SK-N-SH (cell line): ENCODE results near the gene TIMM22. TPM values are rescaled to one million over a fixed set of nuclear protein-coding genes. Genes with fewer than 3 reads are reported as not detected.

Experiments
- CTCF ChIA-PET: fragments of 300-600, 350-600 bp; formaldehyde crosslinking; extraction: SDS; loops from one replicate; lab custom pipeline; 2021; lab: Yijun Ruan, JAX
- POLR2A ChIA-PET: fragments of 350-600 bp; sonication (Branson Sonifier 250); formaldehyde crosslinking; extraction: SDS; loops from one replicate; lab custom pipeline; 2020; ENCODE audit warnings: antibody characterized with exemption, inconsistent platforms; lab: Yijun Ruan, JAX
- DNase-seq: peaks from one replicate; pipeline ENCODE4 v3.0.0; 2012
- H2AFZ ChIP-seq: fragments of 200-600 bp; sonication (generic); 2 replicates; pipeline ENCODE4 v1.8.1; 2016; ENCODE audit warnings: antibody characterized with exemption, mild to moderate bottlenecking, low read depth
- H3F3A ChIP-seq: fragments of 200-600 bp; sonication (generic); replicated peaks from 2 replicates; pipeline ENCODE3; 2016; ENCODE audit warnings: antibody characterized with exemption, mild to moderate bottlenecking; ENCODE audit not compliant: insufficient read depth
- H3K27ac ChIP-seq, 2 experiments: fragments of 200-500 bp in 1 of 2; fragments of 200-600 bp in 1 of 2; sonication (Bioruptor generic) in 1 of 2; sonication (generic), shearing (Covaris generic) in 1 of 2; 2 replicates each; pipeline versions ENCODE4 v1.5.1 to v1.6.1; 2014 to 2016; ENCODE audit warnings: low read depth in 2 of 2, inconsistent platforms in 1 of 2, low read length in 1 of 2, mild to moderate bottlenecking in 1 of 2, mixed read lengths in 1 of 2
- H3K27me3 ChIP-seq: fragments of 200-600 bp; sonication (generic), shearing (Covaris generic); 2 replicates; pipeline ENCODE4 v1.6.1; 2016; ENCODE audit warnings: mixed run types; ENCODE audit not compliant: insufficient read depth
- H3K36me3 ChIP-seq, 2 experiments: fragments of 200-500 bp in 1 of 2; fragments of 200-600 bp in 1 of 2; sonication (Bioruptor generic) in 1 of 2; sonication (generic) in 1 of 2; replicated peaks in 1 of 2; 2 replicates each; pipeline versions ENCODE3 to v1.5.1; 2014 to 2016; ENCODE audit warnings: low read length in 1 of 2, mild to moderate bottlenecking in 1 of 2; ENCODE audit not compliant: insufficient read depth in 2 of 2, control insufficient read depth in 1 of 2
- H3K4me1 ChIP-seq, 2 experiments: fragments of 200-500 bp in 1 of 2; fragments of 200-600 bp in 1 of 2; sonication (Bioruptor generic) in 1 of 2; sonication (generic), shearing (Covaris generic) in 1 of 2; 2 replicates each; pipeline versions ENCODE4 v1.5.1 to v1.6.1; 2014 to 2016; ENCODE audit warnings: low read depth in 1 of 2, low read length in 1 of 2, mixed run types in 1 of 2; ENCODE audit not compliant: insufficient read depth in 2 of 2, control insufficient read depth in 1 of 2
- H3K4me2 ChIP-seq: fragments of 200-600 bp; sonication (generic), shearing (Covaris generic); 2 replicates; pipeline ENCODE4 v1.6.1; 2017; ENCODE audit warnings: mixed run types
- H3K4me3 ChIP-seq, 2 experiments: fragments of 200-500 bp in 1 of 2; fragments of 200-600 bp in 1 of 2; sonication (Bioruptor generic) in 1 of 2; sonication (generic), shearing (Covaris generic) in 1 of 2; 2 replicates each; pipeline versions ENCODE4 v1.5.1 to v1.8.1; 2014 to 2016; ENCODE audit warnings: low read depth in 2 of 2, inconsistent platforms in 1 of 2, low read length in 1 of 2, mild to moderate bottlenecking in 1 of 2, mixed read lengths in 1 of 2, moderate library complexity in 1 of 2
- H3K79me2 ChIP-seq: fragments of 200-600 bp; sonication (generic); 2 replicates; pipeline ENCODE4 v1.8.1; 2017; ENCODE audit warnings: mild to moderate bottlenecking; ENCODE audit not compliant: insufficient read depth
- H3K9ac ChIP-seq: fragments of 200-600 bp; sonication (generic); 2 replicates; pipeline ENCODE4 v1.6.1; 2017; ENCODE audit warnings: mixed run types
- H3K9me2 ChIP-seq: fragments of 200-600 bp; sonication (generic); 2 replicates; pipeline ENCODE4 v1.6.1; 2017; ENCODE audit warnings: mixed run types
- H3K9me3 ChIP-seq: fragments of 200-600 bp; sonication (generic); 2 replicates; pipeline ENCODE4 v1.6.1; 2017; ENCODE audit warnings: mixed run types, mild to moderate bottlenecking, moderate library complexity
- H4K20me1 ChIP-seq: fragments of 200-600 bp; sonication (generic); 2 replicates; pipeline ENCODE4 v1.6.1; 2017; ENCODE audit warnings: mild to moderate bottlenecking, mixed run types; ENCODE audit not compliant: insufficient read depth
- CHD2 ChIP-seq: fragments of 150-350 bp; IDR thresholded peaks from 2 replicates; pipeline ENCODE4 v1.6.1; 2018; ENCODE audit warnings: low read length; ENCODE audit not compliant: partially characterized antibody
- EP300 ChIP-seq, 2 experiments: IDR thresholded peaks; 2 replicates each; pipeline versions ENCODE4 v1.4.0 to v1.6.1; 2012; ENCODE audit warnings: borderline replicate concordance in 1 of 2, low read depth in 1 of 2, low read length in 1 of 2
- EZH2phosphoT487 ChIP-seq: fragments of 200-600 bp; sonication (generic); IDR thresholded peaks from 2 replicates; pipeline ENCODE4 v1.6.1; 2017; ENCODE audit warnings: low read depth, mixed run types, mild to moderate bottlenecking, antibody characterized with exemption, moderate library complexity, borderline replicate concordance
- FOXJ3 ChIP-seq: sonication (generic); formaldehyde crosslinking; IDR thresholded peaks from 2 replicates; pipeline ENCODE4 v1.5.1; 2020; ENCODE audit warnings: mild to moderate bottlenecking, missing genetic modification reagents
- GABPA ChIP-seq: IDR thresholded peaks from 2 replicates; pipeline ENCODE4 v1.4.0; 2012; ENCODE audit warnings: low read depth, mild to moderate bottlenecking
- GATA2 ChIP-seq: sonication (generic); formaldehyde crosslinking; IDR thresholded peaks from 2 replicates; pipeline ENCODE4 v1.5.0; 2020; ENCODE audit warnings: mild to moderate bottlenecking, missing genetic modification reagents
- JUND ChIP-seq: IDR thresholded peaks from 2 replicates; pipeline ENCODE4 v1.4.0; 2012
- NRF1 ChIP-seq: IDR thresholded peaks from 2 replicates; pipeline ENCODE4 v1.6.1; 2012; ENCODE audit warnings: low read depth, mild to moderate bottlenecking, low read length
- RAD21 ChIP-seq: IDR thresholded peaks from 2 replicates; pipeline ENCODE4 v1.6.1; 2012; ENCODE audit warnings: mild to moderate bottlenecking, low read length
- RCOR1 ChIP-seq: fragments of 150-350 bp; IDR thresholded peaks from 2 replicates; pipeline ENCODE4 v1.6.1; 2017; ENCODE audit warnings: antibody characterized with exemption, low read length
- RXRA ChIP-seq: IDR thresholded peaks from 2 replicates; pipeline ENCODE4 v1.4.0; 2012; ENCODE audit warnings: low read depth, mild to moderate bottlenecking, borderline replicate concordance
- TAF1 ChIP-seq: IDR thresholded peaks from 2 replicates; pipeline ENCODE4 v1.6.1; 2012; ENCODE audit warnings: low read depth, mild to moderate bottlenecking, low read length, moderate library complexity, borderline replicate concordance
- USF1 ChIP-seq: IDR thresholded peaks from 2 replicates; pipeline ENCODE4 v1.4.0; 2012; ENCODE audit warnings: low read depth, borderline replicate concordance
- WGBS: methylation state at CpG from one replicate; pipeline ENCODE4 v1.1.6; 2017; ENCODE audit warnings: low lambda C conversion rate; 5-methylcytosine and 5-hydroxymethylcytosine counted together
- polyA plus RNA-seq, 3 experiments: library from polyadenylated mRNA; depleted of rRNA; stranded (reverse); fragments of >200 nt; gene quantifications; 2 replicates each; pipeline ENCODE4 v1.2.3, GENCODE V29; 2012
- TF ChIP-seq, protein P1 (sequence below): fragments of 200-600 bp; sonication (generic); IDR thresholded peaks from 2 replicates; pipeline ENCODE4 v1.6.1; 2017; ENCODE audit warnings: antibody characterized with exemption, mild to moderate bottlenecking, moderate library complexity
- TF ChIP-seq, protein P2 (sequence below): fragments of 150-350 bp; IDR thresholded peaks from 2 replicates; pipeline ENCODE4 v1.6.1; 2016; ENCODE audit warnings: mild to moderate bottlenecking, low read depth, low read length

Gene TIMM22
- polyA plus RNA-seq, 1 of the 3 experiments (the other 2 are of a cell fraction) = 9.9 TPM

- TF ChIP-seq, protein P1, sequence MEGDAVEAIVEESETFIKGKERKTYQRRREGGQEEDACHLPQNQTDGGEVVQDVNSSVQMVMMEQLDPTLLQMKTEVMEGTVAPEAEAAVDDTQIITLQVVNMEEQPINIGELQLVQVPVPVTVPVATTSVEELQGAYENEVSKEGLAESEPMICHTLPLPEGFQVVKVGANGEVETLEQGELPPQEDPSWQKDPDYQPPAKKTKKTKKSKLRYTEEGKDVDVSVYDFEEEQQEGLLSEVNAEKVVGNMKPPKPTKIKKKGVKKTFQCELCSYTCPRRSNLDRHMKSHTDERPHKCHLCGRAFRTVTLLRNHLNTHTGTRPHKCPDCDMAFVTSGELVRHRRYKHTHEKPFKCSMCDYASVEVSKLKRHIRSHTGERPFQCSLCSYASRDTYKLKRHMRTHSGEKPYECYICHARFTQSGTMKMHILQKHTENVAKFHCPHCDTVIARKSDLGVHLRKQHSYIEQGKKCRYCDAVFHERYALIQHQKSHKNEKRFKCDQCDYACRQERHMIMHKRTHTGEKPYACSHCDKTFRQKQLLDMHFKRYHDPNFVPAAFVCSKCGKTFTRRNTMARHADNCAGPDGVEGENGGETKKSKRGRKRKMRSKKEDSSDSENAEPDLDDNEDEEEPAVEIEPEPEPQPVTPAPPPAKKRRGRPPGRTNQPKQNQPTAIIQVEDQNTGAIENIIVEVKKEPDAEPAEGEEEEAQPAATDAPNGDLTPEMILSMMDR = no peak
- TF ChIP-seq USF1 (no peak), CHD2 (no peak), EZH2phosphoT487 (no peak), GABPA (no peak)
These were observed 33.2 kb downstream of the TIMM22 start (continued) for GRCh38 chr17:1029922-1030644.

- WGBS = 72% methylated on average over 28 of the region's 45 CpGs
- CTCF ChIA-PET = interaction anchor here (0.8 to 6.3 kb wide), 10 partner anchors 9 to 50 kb away, joined by 3 to 41 read pairs (median 4); partner anchors contain the start of genes NXN and TIMM22
- peak; percentile 82 for DNase-seq
These were observed 34.0 kb downstream of the TIMM22 start for GRCh38 chr17:1030684-1031532.

More at GRCh38 chr17:1030684-1031532, 34.0 kb downstream of the TIMM22 start:
- Histone ChIP-seq H2AFZ (no peak overlapping the region), H3K79me2 (peaks cover 4% of the 10 kb centered on the region; the same call in 1 of the 2 replicates), H3K9me3 (no peaks in the 10 kb centered on the region), H3K27ac (peak overlapping the region; percentile 18 to 94; a peak in 3 of 4 replicates), H3K36me3 (peaks cover 2 to 14% of the 10 kb centered on the region in 2 experiments), H3K9me2 (no peaks in the 10 kb centered on the region), H3K4me2 (no peak overlapping the region), H3K4me3 (no peak overlapping the region), H4K20me1 (peaks cover 46% of the 10 kb centered on the region), H3K27me3 (no peaks in the 10 kb centered on the region), H3K9ac (no peak overlapping the region), H3K4me1 (peaks cover 0 to 25% of the 10 kb centered on the region in 2 experiments; a peak in 1 of 4 replicates), H3F3A (peaks cover 6% of the 10 kb centered on the region)
- POLR2A ChIA-PET = no interaction called here
- TF ChIP-seq GATA2 (CRISPR knock-in tag) (peak; percentile 90), USF1 (no peak), RXRA (no peak), JUND (no peak), EP300 (IDR thresholded peaks at IDR 0.05; ENCODE audit: borderline replicate concordance in 1 of 2, low read depth in 1 of 2, low read length in 1 of 2) (peak in 1 of 2 experiments; percentile 61; a peak in 1 of 4 replicates), TAF1 (no peak), CHD2 (peak; percentile 11), NRF1 (no peak), FOXJ3 (CRISPR knock-in tag) (peak; percentile 84; the same call in 1 of the 2 replicates), RAD21 (no peak), RCOR1 (peak; percentile 58)
- TF ChIP-seq, protein P2, sequence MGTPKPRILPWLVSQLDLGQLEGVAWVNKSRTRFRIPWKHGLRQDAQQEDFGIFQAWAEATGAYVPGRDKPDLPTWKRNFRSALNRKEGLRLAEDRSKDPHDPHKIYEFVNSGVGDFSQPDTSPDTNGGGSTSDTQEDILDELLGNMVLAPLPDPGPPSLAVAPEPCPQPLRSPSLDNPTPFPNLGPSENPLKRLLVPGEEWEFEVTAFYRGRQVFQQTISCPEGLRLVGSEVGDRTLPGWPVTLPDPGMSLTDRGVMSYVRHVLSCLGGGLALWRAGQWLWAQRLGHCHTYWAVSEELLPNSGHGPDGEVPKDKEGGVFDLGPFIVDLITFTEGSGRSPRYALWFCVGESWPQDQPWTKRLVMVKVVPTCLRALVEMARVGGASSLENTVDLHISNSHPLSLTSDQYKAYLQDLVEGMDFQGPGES = no peak
